HG03439 (cell line): ENCODE measurements around the gene ALG11.

ENCODE experiments used
- ATAC-seq: cut with Tn5 transposase; IDR thresholded peaks from one replicate; pipeline ENCODE4 v1.9.1; 2021; ENCODE audit warnings: mild to moderate bottlenecking, moderate library complexity; ENCODE audit not compliant: unreplicated experiment

ALG11 gene

GRCh38 chr13:51997186-51997585 is 15.0 kb upstream of the ALG11 start:
- ATAC-seq = no peak

- ATAC-seq = no peak
Observed at GRCh38 chr13:51997641-51998330, 14.4 kb upstream of the ALG11 start.

- no peak for ATAC-seq
Observed at GRCh38 chr13:51998723-51999509, 13.3 kb upstream of the ALG11 start.

DNA sequence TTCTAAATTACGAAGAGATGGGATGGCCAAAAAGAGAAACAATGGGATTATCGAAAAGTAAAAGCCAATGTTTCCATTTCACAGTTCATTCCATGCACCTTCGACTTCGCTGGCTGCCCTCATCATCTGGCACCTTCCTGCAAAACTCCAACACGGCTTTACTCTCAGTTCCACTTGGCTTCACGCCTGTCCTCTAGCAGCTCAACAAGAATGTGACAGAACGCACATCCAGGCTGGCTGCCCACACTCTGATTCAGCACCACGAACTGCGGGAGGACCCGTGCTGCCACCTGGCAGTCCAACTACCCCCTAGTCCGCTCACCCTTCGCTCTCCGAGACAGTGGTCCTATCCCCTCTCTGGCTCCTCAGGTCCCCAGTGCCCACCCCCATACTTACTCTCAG is 12.7 kb upstream of the ALG11 start:
- no peak for ATAC-seq

- ATAC-seq = no peak
Observed at GRCh38 chr13:51999921-52000320, 12.3 kb upstream of the ALG11 start.

DNA sequence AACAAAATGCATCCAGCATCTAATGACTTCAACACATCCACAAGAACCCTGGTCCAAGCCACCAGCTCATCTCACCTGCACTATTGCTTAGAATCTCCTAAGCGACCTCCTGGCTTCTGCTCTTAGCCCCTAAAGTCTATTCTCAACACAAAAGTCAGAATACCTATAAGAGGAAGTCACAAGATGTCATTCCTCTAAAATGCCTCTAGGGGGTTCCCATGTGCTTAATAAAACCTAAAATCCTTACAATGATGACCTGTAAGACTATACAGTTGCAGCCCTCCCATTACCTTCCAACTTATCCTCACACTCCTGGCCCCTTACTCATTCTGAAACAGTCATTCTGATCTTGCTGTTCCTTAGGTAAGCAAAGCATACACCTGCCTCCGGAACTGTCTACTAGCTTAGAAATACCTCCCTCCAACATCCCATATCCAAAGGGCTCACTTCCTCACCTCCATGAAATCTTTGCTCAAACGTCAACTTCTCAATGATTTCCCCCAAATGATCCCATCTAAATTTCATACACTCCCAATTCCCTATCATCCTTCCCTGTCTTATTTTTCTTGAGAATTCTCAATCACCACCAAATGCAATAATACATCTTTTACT is 11.0 kb upstream of the ALG11 start:
- ATAC-seq = peak; percentile 75

- no peak for ATAC-seq
Observed at GRCh38 chr13:52002361-52002760, 9.8 kb upstream of the ALG11 start.

DNA sequence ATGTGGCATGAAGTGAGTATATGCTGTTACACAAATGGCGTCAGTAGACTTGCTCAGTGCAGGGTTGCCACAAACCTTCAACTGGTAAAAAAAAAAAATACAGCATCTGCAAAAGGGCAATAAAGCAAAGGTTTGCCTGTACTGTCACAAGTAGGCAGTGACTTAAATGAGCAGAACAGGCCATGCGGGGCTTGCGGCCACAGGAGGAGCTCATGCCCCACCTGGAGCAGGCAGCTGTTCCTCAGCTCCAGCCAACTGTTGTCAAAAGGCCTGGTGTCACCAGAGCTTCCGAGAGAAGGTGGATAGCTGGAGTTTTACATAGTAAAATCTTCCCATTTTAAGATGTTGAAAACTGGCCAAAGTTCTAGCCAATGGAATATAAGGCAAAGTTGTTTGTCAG is 8.7 kb upstream of the ALG11 start:
- ATAC-seq = no peak

DNA sequence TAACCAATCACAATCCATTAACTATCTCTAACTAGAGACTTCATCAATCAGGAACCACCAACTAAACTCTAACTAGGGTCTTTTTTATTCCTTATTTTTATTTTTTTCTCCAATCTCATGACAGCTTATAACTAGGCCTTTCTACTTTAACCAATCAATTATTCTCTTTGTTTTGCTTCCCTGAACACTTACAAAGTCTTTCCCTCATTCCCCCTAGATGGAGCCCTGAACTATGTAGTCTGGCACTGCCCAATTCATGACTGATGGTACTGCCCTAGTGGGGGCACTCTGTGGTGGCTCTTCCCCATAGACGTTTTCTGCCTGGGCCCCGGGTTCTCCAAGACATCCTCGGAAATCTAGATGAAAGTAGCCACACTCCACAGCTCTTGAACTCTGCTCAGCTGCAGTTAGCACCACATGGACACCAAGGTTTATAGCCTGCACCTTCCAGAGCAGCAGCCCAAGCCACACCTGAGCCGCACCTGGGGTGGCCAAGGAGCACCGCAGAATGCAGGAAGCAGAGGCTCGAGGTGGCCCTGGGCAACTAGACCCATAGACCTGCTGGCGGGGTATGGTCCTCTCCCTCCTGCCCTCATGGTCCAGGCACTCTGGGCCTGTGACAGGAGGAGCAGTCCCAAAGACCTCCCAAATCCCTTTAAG is 7.6 kb upstream of the ALG11 start:
- ATAC-seq = no peak

GRCh38 chr13:52005841-52006522 is 6.2 kb upstream of the ALG11 start:
- ATAC-seq = no peak

DNA sequence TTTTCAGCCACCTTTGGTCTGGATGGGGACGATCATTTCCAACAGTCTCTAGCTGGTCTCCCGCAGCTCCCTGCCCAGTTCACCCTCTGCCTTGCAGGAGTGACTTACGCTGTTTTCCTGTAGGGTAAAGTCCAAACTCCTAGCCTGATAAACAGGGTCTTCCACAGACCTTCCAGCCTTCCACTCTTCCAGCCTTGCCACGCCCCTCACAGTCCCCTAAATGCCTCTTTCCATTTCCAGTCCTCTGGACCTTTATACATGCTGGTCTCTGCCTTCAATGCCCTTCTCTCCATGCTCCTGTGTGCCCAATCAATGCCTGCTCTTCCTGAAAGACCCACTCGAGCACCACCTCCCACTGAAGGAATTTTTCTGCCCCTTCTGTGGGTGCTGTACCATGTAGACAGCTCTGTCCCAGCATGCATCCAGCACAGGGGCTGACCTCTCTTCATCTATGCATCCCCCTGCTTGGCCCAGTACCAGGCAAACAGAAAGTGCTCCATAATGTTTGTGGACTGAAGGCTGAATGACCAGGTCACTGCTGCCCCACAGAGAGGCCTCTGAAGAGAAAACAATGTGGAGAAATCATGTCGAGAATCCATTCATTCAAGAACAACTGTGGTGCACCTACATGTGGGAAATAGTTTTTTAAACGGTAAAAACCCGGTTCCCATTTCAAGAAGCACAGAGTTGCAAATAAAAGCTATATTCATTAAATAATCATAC is 5.5 kb upstream of the ALG11 start:
- no peak for ATAC-seq

DNA sequence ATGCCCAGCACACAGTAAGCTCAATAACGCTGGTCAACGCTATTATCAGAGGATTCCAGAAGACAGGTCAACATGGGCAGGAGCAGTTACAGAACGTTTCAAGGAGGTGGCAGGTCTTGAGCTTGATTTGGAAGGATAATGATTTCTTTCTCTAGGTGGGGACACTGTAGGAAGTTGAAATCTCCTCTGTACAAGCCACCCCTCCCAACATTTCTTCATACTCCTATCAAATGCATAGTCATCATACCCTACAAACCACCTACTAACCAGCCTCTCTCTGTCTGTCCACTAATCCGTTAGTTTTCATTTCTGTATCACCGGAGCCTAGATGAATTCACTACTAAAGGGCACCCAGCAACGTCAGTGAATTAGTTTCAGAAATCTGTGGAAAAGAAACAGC is 2.3 kb upstream of the ALG11 start:
- ATAC-seq = no peak

DNA sequence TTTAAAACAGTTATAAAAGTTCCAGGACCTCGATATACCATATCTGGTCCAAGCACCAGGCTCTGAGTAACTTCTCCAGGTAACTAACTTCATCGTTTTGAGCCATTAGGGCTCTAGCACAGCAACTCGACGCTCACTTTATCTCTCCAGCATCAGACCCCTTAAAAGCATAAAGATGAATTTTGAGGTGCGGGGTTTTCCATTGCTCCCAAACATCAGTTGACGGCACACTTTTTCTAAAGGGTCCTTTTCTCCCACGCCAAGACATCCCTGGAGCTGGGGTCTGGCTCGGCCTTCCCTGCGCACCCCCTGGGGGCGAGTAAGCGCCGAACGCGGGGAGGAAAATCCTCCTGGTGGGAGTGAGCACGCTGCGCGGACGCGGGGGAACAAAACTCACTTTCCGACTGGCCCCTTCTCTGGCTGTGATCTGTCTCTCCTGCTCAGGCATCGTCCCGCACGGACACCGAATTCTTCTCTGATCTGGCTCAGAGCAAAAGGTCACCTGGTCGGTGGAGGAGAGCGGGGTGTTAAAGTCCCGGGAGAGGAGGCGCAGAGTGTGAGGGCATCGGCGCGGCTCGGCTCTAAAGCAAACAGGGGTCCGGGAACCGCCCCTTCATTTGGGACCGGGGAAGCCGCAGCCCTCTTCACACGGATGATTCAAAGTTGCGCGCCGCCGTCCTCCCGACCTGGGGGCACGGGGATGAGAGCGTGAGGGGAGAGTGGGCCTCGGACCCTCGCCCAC is 1.1 kb upstream of the ALG11 start, which contains the start of gene ATP7B:
TSS of gene ATP7B (minus strand) at position 561 of the 742 bp plus-strand sequence. CDS start at position 448, 113 bp downstream.
- ATAC-seq = peak; percentile 3

- no peak for ATAC-seq
Observed at GRCh38 chr13:52012512-52012836, 276 bp downstream of the ALG11 start.

- ATAC-seq = no peak
Observed at GRCh38 chr13:52016296-52016695, 4.1 kb downstream of the ALG11 start.

GRCh38 chr13:52020191-52020590 is 8.0 kb downstream of the ALG11 start:
- no peak for ATAC-seq

DNA sequence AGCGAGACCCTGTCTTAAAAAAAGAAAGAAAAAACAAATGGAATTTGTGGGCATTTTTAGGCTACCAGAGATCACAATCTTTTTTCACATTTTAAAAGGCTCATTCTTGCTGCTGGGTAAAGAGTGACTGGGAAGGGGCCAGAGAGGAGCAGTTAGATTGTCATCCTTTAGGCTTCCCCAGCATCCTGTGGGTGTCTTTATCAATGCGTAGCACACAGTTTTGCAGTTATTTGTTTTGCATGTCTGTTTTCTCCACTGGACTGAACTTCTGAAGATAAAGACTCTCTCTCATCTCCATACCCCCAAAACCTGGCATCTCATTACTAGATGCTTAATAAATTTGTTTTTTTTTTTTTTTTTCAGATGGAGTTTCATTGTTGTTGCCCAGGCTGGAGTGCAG is 10.2 kb downstream of the ALG11 start:
- no peak for ATAC-seq

GRCh38 chr13:52024481-52024880 is 12.3 kb downstream of the ALG11 start, which contains the start of gene UTP14C:
Gene UTP14C, plus strand, starts transcription at chr13:52024691. Its CDS starts 4,114 bp downstream, at chr13:52028805.
- ATAC-seq = no peak

DNA sequence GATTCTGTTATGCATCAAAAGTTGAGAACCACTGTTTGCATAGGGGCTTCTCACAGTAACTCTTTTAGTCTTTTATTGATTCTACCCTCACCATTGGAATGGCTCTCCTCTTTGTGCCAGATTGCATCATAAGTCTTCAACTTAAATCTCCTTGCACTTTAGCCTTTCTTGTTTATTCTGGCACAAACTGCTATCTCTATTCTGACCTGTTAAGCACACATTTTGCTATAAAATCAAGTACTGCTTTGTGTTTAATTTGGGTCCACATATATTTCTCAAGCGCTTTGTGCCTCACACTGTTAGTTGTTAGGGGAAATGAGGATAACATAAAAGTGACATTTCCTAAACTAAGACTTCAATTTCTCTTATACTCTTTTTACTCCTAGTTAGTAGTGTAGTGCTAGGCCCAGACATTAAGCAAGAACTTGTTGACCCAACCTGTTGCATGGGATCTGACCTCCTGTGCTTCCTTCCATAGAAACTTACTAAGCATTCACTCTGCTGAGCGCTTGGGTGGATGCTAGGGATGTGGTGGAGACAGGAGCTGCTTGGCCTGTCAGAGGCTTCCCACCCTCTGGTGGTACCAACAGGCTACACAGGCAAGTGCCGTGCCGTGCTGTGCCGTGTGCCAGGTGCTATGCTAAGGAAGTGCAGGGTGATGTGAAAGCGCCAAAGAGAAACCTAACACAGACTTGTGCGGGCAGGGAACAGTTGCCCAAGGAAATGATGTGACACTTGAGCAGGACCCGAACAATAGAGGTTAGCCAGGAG is 13.5 kb downstream of the ALG11 start:
- ATAC-seq = no peak
